Breast epithelium (tissue), 4 donors: ENCODE results near the gene CIAO1. TPM values are rescaled to one million over a fixed set of nuclear protein-coding genes. Genes with fewer than 3 reads are reported as not detected.

Experiments used
- DNase-seq, 2 donors: peaks; one replicate each; pipeline ENCODE4 v3.0.0-alpha.2; 2019; ENCODE audit warnings: low spot score in 2 of 2
- H3K27ac ChIP-seq, 2 donors: fragments of 200-600 bp; sonication (generic) in 1 of 2; one replicate each; pipeline ENCODE4 v1.5.1; 2016 to 2019; ENCODE audit warnings: mild to moderate bottlenecking in 1 of 2
- H3K27me3 ChIP-seq, 2 donors: fragments of 200-600 bp; sonication (generic) in 1 of 2; one replicate each; pipeline versions ENCODE4 v1.5.1 to v1.6.0; 2017 to 2019; ENCODE audit warnings: control low read depth in 1 of 2, mild to moderate bottlenecking in 1 of 2
- H3K36me3 ChIP-seq: fragments of 200-600 bp; one replicate; pipeline ENCODE4 v1.5.1; 2019
- H3K4me1 ChIP-seq, 2 donors: fragments of 200-600 bp; sonication (generic); one replicate each; pipeline ENCODE4 v1.5.1; 2016 to 2019; ENCODE audit warnings: control low read depth in 1 of 2
- H3K4me3 ChIP-seq, 3 donors: fragments of 200-600 bp; sonication (generic); 1 replicate in 2 of 3; 2 replicates in 1 of 3; pipeline ENCODE4 v1.5.1; 2016 to 2019; ENCODE audit warnings: mild to moderate bottlenecking in 3 of 3, moderate library complexity in 2 of 3
- H3K9me3 ChIP-seq, 2 donors: fragments of 200-600 bp; sonication (generic) in 1 of 2; one replicate each; pipeline ENCODE4 v1.5.1; 2016 to 2019; ENCODE audit warnings: control low read depth in 1 of 2
- CTCF ChIP-seq, 3 donors: fragments of 450-650 bp; IDR thresholded peaks; one replicate each; pipeline ENCODE4 v1.5.1; 2016 to 2017; ENCODE audit warnings: antibody characterized with exemption in 3 of 3, mild to moderate bottlenecking in 3 of 3, moderate library complexity in 3 of 3
- POLR2A ChIP-seq: fragments of 450-650 bp; IDR thresholded peaks from one replicate; pipeline ENCODE4 v1.6.1; 2016; ENCODE audit warnings: antibody characterized with exemption, mild to moderate bottlenecking, moderate library complexity
- POLR2AphosphoS5 ChIP-seq, 3 donors: sonication (generic); formaldehyde crosslinking; IDR thresholded peaks; one replicate each; pipeline ENCODE4 v1.6.1; 2017; ENCODE audit warnings: antibody characterized with exemption in 3 of 3
- intact Hi-C: fragments of 100-400 bp; cut with DNase I; formaldehyde crosslinking; loops from one replicate; pipeline ENCODE4 v1.15.1; 2023; ENCODE audit warnings: low total_unique reads
- total RNA-seq, 3 donors: library from RNA; depleted of rRNA; stranded (reverse); fragments of >200 nt; gene quantifications; one replicate each; pipeline ENCODE4 v1.1.0, GENCODE V29; 2016

CIAO1 gene
- total RNA-seq, 3 donors from 2014 or later = 119 to 131 (median 127) TPM

DNA sequence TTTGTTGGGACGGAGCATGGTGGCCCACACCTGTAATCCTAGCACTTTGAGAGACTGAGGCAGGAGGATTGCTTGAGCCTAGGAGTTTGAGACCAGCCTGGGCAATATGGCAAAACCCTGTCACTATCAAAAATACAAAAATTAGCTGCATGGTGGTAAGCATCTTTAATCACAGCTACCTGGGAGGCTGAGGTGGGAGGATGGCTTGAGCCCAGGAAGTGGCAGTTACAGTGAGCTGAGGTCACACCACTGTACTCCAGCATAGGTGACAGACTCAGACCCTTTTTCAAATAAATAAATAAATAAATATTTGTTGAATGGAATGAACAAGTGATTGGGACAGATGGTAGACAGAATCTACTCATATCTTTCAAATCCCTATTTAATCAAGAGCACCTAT is 53.4 kb downstream of the CIAO1 start:
- H3K4me1 ChIP-seq = no peaks in the 10 kb centered on the region
- no peaks in the 10 kb centered on the region for H3K27me3 ChIP-seq
- H3K9me3 ChIP-seq = no peaks in the 10 kb centered on the region
- no peak overlapping the region for H3K27ac ChIP-seq
- H3K36me3 ChIP-seq = no peaks in the 10 kb centered on the region
- TF ChIP-seq POLR2AphosphoS5 (IDR thresholded peaks at IDR 0.05) (no peak), CTCF (IDR thresholded peaks at IDR 0.05) (no peak), POLR2A (no peak)
- no peak overlapping the region for H3K4me3 ChIP-seq
- intact Hi-C loops = no loop called here
- no peak for DNase-seq

DNA sequence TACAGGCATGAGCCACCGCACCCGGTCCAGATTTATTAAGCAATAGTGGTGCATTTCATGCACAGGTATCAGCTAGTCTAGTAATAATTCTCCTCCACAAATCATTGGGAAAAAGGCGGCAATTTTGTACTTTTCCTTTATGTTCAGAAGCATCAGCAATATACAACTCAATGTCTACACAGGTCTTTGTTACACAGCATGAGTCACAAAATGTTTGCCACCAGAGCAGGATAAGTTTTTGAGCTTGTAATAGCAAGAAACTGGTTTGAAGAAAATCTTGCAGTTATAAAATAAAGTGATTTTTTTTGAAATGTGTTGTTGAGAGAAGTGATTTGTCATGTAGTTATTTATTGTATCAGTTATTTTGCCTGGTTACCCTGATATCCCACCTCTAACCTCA is 54.3 kb downstream of the CIAO1 start:
- H3K4me1 ChIP-seq = peaks cover 0 to 5% of the 10 kb centered on the region in 2 donors
- intact Hi-C loops = loop anchor here (10.0 kb wide), 2 partner anchors 204 to 1166 kb away; partner anchors contain the start of gene ZNF514
- no peak for DNase-seq
- no peaks in the 10 kb centered on the region for H3K36me3 ChIP-seq
- no peak overlapping the region for H3K4me3 ChIP-seq
- TF ChIP-seq POLR2AphosphoS5 (IDR thresholded peaks at IDR 0.05) (no peak), POLR2A (no peak), CTCF (IDR thresholded peaks at IDR 0.05) (no peak)
- no peaks in the 10 kb centered on the region for H3K27me3 ChIP-seq
- no peaks in the 10 kb centered on the region for H3K9me3 ChIP-seq
- H3K27ac ChIP-seq = no peak overlapping the region

DNA sequence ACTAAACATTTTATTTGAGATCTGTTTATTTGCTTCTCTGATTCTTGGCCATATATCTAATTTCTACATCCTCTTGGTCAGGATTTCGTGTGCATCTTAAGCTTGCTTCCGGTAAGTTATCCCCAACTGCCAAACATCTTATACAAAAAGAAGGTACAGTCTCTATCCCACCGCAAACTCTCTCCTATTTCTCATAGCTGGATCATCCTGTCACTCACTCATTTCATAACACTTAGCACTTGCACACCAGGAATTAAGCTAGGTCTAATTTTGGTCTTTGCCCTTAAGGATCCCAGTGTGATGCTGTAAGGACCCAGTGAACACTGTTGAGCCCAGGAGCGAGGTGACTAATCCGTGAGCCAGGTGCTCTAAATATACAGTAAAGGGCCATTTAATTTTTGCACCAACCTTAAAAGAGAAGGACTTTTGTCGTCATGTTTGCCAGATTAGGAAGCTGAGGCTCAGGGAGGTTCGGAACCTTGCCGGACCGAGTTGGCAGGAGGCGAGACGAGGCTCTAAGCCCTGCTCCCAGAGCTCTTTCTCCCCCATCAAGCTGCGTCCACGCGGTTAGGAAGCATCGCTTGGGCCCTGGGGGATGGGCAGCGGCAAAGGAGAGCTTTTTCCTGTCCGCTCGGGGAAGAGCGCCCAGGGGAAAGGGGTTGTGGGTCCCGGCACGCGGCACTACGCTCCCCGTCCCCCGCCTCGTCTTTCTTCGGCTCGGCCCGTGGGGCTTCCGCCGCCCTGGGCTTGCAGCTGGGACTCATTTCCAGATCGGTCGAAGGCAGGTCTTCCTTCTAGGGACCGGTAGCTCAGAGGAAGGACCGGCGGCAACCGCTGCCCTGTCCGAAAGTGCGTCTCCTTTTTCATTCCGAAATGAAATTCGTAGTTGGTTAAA is 55.0 kb downstream of the CIAO1 start:
- H3K27me3 ChIP-seq = no peaks in the 10 kb centered on the region
- TF ChIP-seq POLR2A (no peak), CTCF (IDR thresholded peaks at IDR 0.05) (no peak), POLR2AphosphoS5 (IDR thresholded peaks at IDR 0.05) (no peak)
- DNase-seq = no peak
- H3K27ac ChIP-seq = peak overlapping the region; percentile 57 to 58
- intact Hi-C loops = loop anchor here (10.0 kb wide), 2 partner anchors 204 to 1166 kb away; partner anchors contain the start of gene ZNF514
- peaks cover 0 to 5% of the 10 kb centered on the region in 2 donors for H3K4me1 ChIP-seq
- no peaks in the 10 kb centered on the region for H3K36me3 ChIP-seq
- peak overlapping the region; percentile 60 to 81 (median 68) for H3K4me3 ChIP-seq
- H3K9me3 ChIP-seq = no peaks in the 10 kb centered on the region

Other genes with a start within 250 kb of the CIAO1 start
- 10 to 100 TPM in 1 of 3 donors, 1 to 10 TPM in 2; 5.9 to 11.7 (median 8.8) TPM for gene GPAT2, start 231.3 kb upstream of the CIAO1 start, total RNA-seq
- gene ADRA2B, start 149.7 kb upstream of the CIAO1 start, total RNA-seq = 1 to 10 TPM; 1.3 to 1.6 (median 1.4) TPM
- under 1 TPM in 1 of 3 donors, not detected in 2; 0.32 TPM for gene ASTL, start 127.7 kb upstream of the CIAO1 start, total RNA-seq
- gene DUSP2, start 120.8 kb upstream of the CIAO1 start, total RNA-seq = 10 to 100 TPM in 2 of 3 donors, 1 to 10 TPM in 1; 1.9 to 57.5 (median 12.8) TPM
- gene STARD7, start 57.4 kb upstream of the CIAO1 start, total RNA-seq = 100 to 1,000 TPM in 1 of 3 donors, 10 to 100 TPM in 2; 84.9 to 133 (median 96.3) TPM
- gene TMEM127, start 228 bp upstream of the CIAO1 start, total RNA-seq = 10 to 100 TPM; 31.1 to 44.5 (median 35.2) TPM
- gene SNRNP200, start 39.3 kb downstream of the CIAO1 start, total RNA-seq = 100 to 1,000 TPM in 2 of 3 donors, 10 to 100 TPM in 1; 99.4 to 111 (median 109) TPM
- gene ITPRIPL1, start 59.1 kb downstream of the CIAO1 start, total RNA-seq = 10 to 100 TPM in 1 of 3 donors, 1 to 10 TPM in 1, under 1 TPM in 1; 0.64 to 11.1 (median 6.9) TPM
- 1 to 10 TPM in 1 of 3 donors, under 1 TPM in 2; 0.44 to 2.6 (median 0.66) TPM for gene NCAPH, start 69.5 kb downstream of the CIAO1 start, total RNA-seq
- gene NEURL3, start 239.1 kb downstream of the CIAO1 start, total RNA-seq = 1 to 10 TPM in 2 of 3 donors, not detected in 1; 4.3 to 6.1 TPM